HG03575 (cell line): ENCODE results near the gene LMNTD2.

Source experiments
- ATAC-seq: cut with Tn5 transposase; IDR thresholded peaks from one replicate; pipeline ENCODE4 v1.9.1; 2021; ENCODE audit not compliant: unreplicated experiment, insufficient number of reproducible peaks, low FRiP score; ENCODE audit errors: extremely low read depth

Gene LMNTD2

GRCh38 chr11:555780-556661 is 4.5 kb downstream of the LMNTD2 start:
- ATAC-seq = no peak

- ATAC-seq = no peak
These were observed 5.2 kb downstream of the LMNTD2 start for GRCh38 chr11:555227-555779.

- no peak for ATAC-seq
These were observed 5.9 kb downstream of the LMNTD2 start for GRCh38 chr11:554428-555226.

- no peak for ATAC-seq
These were observed 6.6 kb downstream of the LMNTD2 start for GRCh38 chr11:553988-554340.

GRCh38 chr11:553083-553987 is 7.2 kb downstream of the LMNTD2 start:
- ATAC-seq = no peak

- ATAC-seq = no peak
These were observed 8.9 kb downstream of the LMNTD2 start for GRCh38 chr11:551596-551995.

- no peak for ATAC-seq
These were observed 9.4 kb downstream of the LMNTD2 start for GRCh38 chr11:551131-551530.

- ATAC-seq = no peak
These were observed 9.8 kb downstream of the LMNTD2 start for GRCh38 chr11:550746-551085.

- ATAC-seq = no peak
These were observed 10.4 kb downstream of the LMNTD2 start for GRCh38 chr11:550021-550745.

- no peak for ATAC-seq
These were observed 11.6 kb downstream of the LMNTD2 start for GRCh38 chr11:548700-549603.

- ATAC-seq = no peak
These were observed 15.4 kb downstream of the LMNTD2 start for GRCh38 chr11:545171-545570.

- no peak for ATAC-seq
These were observed 15.7 kb downstream of the LMNTD2 start for GRCh38 chr11:544817-545166.

GRCh38 chr11:541433-541885 is 19.1 kb downstream of the LMNTD2 start:
- ATAC-seq = no peak

GRCh38 chr11:540583-541432 is 19.7 kb downstream of the LMNTD2 start:
- ATAC-seq = no peak

- no peak for ATAC-seq
These were observed 20.5 kb downstream of the LMNTD2 start for GRCh38 chr11:539971-540481.

GRCh38 chr11:538431-539051 is 22.0 kb downstream of the LMNTD2 start:
- ATAC-seq = no peak
